ENCODE data around the gene IFI27L1.

IFI27L1 gene

DNA sequence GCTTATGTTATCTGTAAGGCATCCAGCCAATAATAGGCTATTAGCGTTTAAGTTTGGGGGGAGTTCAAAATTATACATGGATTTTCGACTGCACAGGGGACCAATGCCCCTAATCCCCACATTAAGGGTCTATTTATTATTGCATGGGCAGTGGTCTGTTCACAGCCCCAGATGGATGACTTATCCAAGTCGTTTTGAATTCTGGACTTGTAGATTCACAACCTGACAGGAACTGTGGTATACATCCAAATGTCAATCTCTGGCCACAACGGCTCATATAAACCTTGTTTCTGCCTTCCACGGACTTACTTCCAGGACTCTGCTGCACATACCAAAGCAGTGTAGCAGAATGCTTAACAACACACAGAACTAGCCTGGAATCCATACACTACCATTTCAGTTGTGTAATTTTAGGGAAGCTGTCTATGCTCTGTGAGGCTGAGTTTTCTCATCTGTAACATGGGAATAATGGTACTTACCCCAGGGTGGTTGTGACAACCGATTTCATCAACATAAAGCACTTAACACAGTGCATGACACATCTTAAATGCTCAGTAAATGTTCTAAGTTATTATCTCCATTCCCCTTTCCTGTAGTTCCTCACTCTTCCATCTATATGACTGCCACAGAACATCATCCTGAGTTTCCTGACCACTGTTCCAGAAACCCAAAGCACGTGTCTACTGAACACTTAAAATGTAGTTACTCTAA, 3.8 kb upstream of the IFI27L1 start:
- Histone ChIP-seq H3K79me2 (ENCODE audit: control insufficient read depth, insufficient read depth, low read length, poor library complexity) (peaks cover 15% of the 10 kb centered on the region), H4K8ac (ENCODE audit: low read depth, low read length) (no peak overlapping the region), H2BK12ac (ENCODE audit: low read length) (no peak overlapping the region), H2BK120ac (ENCODE audit: insufficient read depth, low read length, poor library complexity) (no peak overlapping the region), H3K4me2 (ENCODE audit: low read length) (no peak overlapping the region), H3K27ac (ENCODE audit: low read depth, low read length) (no peak overlapping the region), H2BK5ac (ENCODE audit: low read depth, low read length, poor library complexity) (no peak overlapping the region), H3K36me3 (ENCODE audit: control insufficient read depth in 1 of 2, insufficient read depth in 2 of 2, low read length in 2 of 2) (peaks cover 3 to 14% of the 10 kb centered on the region in 2 experiments), H4K12ac (ENCODE audit: low read depth, low read length) (no peak overlapping the region), H3K23ac (ENCODE audit: low read length) (no peak overlapping the region), H2AK5ac (ENCODE audit: low read length) (no peak overlapping the region), H3K4ac (ENCODE audit: low read depth, low read length) (peak overlapping the region; percentile 72), H3K79me1 (ENCODE audit: low read length) (peaks cover 4% of the 10 kb centered on the region), H3K4me3 (ENCODE audit: low read depth, low read length) (no peak overlapping the region), H4K91ac (ENCODE audit: low read depth, low read length) (no peak overlapping the region), H3K4me1 (ENCODE audit: control insufficient read depth in 1 of 2, insufficient read depth in 2 of 2, low read length in 2 of 2) (peaks cover 0 to 7% of the 10 kb centered on the region in 2 experiments), H3K14ac (ENCODE audit: low read length) (no peak overlapping the region), H3K18ac (ENCODE audit: low read length) (no peak overlapping the region), H3K9ac (ENCODE audit: low read length) (no peak overlapping the region), H3K9me3 (ENCODE audit: insufficient read depth, low read depth, low read length) (no peaks in the 10 kb centered on the region), H3K27me3 (ENCODE audit: insufficient read depth, low read length) (no peaks in the 10 kb centered on the region), H2AFZ (ENCODE audit: insufficient read depth, low read length, poor library complexity) (no peak overlapping the region)
- peak in 1 of 2 donors; percentile 10 for DNase-seq
- WGBS (ENCODE audit: extremely low coverage, insufficient coverage, insufficient read length): no CpG with 5 or more reads among the region's 7 CpGs

DNA sequence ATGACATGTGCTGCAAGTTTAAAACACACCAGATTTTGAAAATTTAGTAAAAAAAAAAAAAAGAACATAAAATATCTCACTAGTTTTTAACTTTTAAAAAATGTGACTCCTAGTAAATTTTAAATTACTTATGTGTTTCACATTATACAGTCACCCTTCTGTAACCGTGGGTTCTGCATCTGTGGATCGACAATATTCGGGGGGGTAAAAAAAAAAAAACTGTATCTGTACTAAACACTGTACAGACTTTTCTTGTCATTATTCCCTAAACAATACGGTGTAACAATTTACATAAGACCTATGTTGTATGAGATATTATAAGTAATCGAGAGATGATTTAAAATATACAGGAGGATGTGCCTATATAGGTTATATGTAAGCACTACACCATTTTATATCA, 3.3 kb upstream of the IFI27L1 start:
- Histone ChIP-seq H2AFZ (ENCODE audit: insufficient read depth, low read length, poor library complexity) (no peak overlapping the region), H3K18ac (ENCODE audit: low read length) (no peak overlapping the region), H3K27ac (ENCODE audit: low read depth, low read length) (no peak overlapping the region), H3K27me3 (ENCODE audit: insufficient read depth, low read length) (no peaks in the 10 kb centered on the region), H3K4me3 (ENCODE audit: low read depth, low read length) (no peak overlapping the region), H3K79me2 (ENCODE audit: control insufficient read depth, insufficient read depth, low read length, poor library complexity) (peaks cover 13% of the 10 kb centered on the region), H4K8ac (ENCODE audit: low read depth, low read length) (no peak overlapping the region), H3K9me3 (ENCODE audit: insufficient read depth, low read depth, low read length) (no peaks in the 10 kb centered on the region), H4K12ac (ENCODE audit: low read depth, low read length) (no peak overlapping the region), H3K4ac (ENCODE audit: low read depth, low read length) (no peak overlapping the region), H3K4me2 (ENCODE audit: low read length) (no peak overlapping the region), H3K4me1 (ENCODE audit: control insufficient read depth in 1 of 2, insufficient read depth in 2 of 2, low read length in 2 of 2) (peaks cover 0 to 7% of the 10 kb centered on the region in 2 experiments), H3K36me3 (ENCODE audit: control insufficient read depth in 1 of 2, insufficient read depth in 2 of 2, low read length in 2 of 2) (peaks cover 3 to 14% of the 10 kb centered on the region in 2 experiments), H2AK5ac (ENCODE audit: low read length) (no peak overlapping the region), H3K9ac (ENCODE audit: low read length) (no peak overlapping the region), H2BK5ac (ENCODE audit: low read depth, low read length, poor library complexity) (no peak overlapping the region), H2BK120ac (ENCODE audit: insufficient read depth, low read length, poor library complexity) (no peak overlapping the region), H4K91ac (ENCODE audit: low read depth, low read length) (no peak overlapping the region), H3K79me1 (ENCODE audit: low read length) (peaks cover 4% of the 10 kb centered on the region), H3K14ac (ENCODE audit: low read length) (no peak overlapping the region), H2BK12ac (ENCODE audit: low read length) (no peak overlapping the region), H3K23ac (ENCODE audit: low read length) (no peak overlapping the region)
- no peak for DNase-seq
- WGBS (ENCODE audit: extremely low coverage, insufficient coverage, insufficient read length): no CpG with 5 or more reads among the region's 5 CpGs

DNA sequence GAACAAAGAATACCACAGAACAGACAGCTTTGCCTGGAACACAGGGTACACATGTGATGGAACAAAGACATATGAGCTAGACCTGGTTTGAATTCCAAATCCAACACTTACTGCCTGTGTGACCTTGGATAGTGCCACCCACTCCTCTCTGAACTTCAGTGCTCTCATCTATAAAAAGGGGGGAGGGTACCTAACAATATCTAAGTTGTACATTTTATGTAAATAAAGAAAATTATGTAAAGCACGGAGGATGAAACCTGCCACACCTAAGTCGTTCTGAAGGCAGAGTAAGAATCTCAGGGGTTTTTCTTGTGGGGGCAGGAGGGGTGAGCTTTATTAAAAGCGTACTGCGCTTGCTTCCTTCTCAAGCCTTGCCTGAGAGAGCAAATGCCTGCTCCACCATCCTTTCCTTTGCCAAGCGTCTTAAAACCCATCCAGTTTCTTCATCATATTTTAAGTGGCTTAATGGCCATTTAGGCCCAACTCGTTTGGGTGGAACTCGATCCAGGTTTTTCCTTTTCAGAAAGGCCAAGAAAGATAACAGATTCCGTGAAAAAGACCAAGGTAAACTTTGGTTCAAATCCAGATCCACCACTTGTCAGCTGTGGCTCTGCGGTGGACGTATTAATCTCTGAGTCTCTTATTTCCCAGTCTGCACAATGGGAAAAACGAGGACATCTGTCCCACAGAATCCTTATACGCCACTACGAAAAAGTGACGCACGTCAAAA, 1.1 kb upstream of the IFI27L1 start:
- H3K4me1 ChIP-seq (ENCODE audit: control insufficient read depth in 1 of 2, insufficient read depth in 2 of 2, low read length in 2 of 2): peaks cover 0 to 7% of the 10 kb centered on the region in 2 experiments
- H3K9ac ChIP-seq (ENCODE audit: low read length): peak overlapping the region; percentile 91
- H3K4me2 ChIP-seq (ENCODE audit: low read length): peak overlapping the region; percentile 89
- peaks cover 13% of the 10 kb centered on the region for H3K79me2 ChIP-seq (ENCODE audit: control insufficient read depth, insufficient read depth, low read length, poor library complexity)
- no peak overlapping the region for H4K12ac ChIP-seq (ENCODE audit: low read depth, low read length)
- H3K14ac ChIP-seq (ENCODE audit: low read length): no peak overlapping the region
- no peak overlapping the region for H3K23ac ChIP-seq (ENCODE audit: low read length)
- H2BK12ac ChIP-seq (ENCODE audit: low read length): no peak overlapping the region
- H3K79me1 ChIP-seq (ENCODE audit: low read length): peaks cover 4% of the 10 kb centered on the region
- no peaks in the 10 kb centered on the region for H3K27me3 ChIP-seq (ENCODE audit: insufficient read depth, low read length)
- H2AFZ ChIP-seq (ENCODE audit: insufficient read depth, low read length, poor library complexity): no peak overlapping the region
- no peaks in the 10 kb centered on the region for H3K9me3 ChIP-seq (ENCODE audit: insufficient read depth, low read depth, low read length)
- no peak overlapping the region for H4K91ac ChIP-seq (ENCODE audit: low read depth, low read length)
- DNase-seq: no peak
- peak overlapping the region; percentile 93 for H3K4me3 ChIP-seq (ENCODE audit: low read depth, low read length)
- H2AK5ac ChIP-seq (ENCODE audit: low read length): no peak overlapping the region
- H3K4ac ChIP-seq (ENCODE audit: low read depth, low read length): peak overlapping the region; percentile 56
- no CpG with 5 or more reads among the region's 15 CpGs for WGBS (ENCODE audit: extremely low coverage, insufficient coverage, insufficient read length)
- H3K18ac ChIP-seq (ENCODE audit: low read length): no peak overlapping the region
- H4K8ac ChIP-seq (ENCODE audit: low read depth, low read length): peak overlapping the region; percentile 70
- H3K27ac ChIP-seq (ENCODE audit: low read depth, low read length): no peak overlapping the region
- H2BK120ac ChIP-seq (ENCODE audit: insufficient read depth, low read length, poor library complexity): no peak overlapping the region
- H2BK5ac ChIP-seq (ENCODE audit: low read depth, low read length, poor library complexity): no peak overlapping the region
- H3K36me3 ChIP-seq (ENCODE audit: control insufficient read depth in 1 of 2, insufficient read depth in 2 of 2, low read length in 2 of 2): peaks cover 3 to 14% of the 10 kb centered on the region in 2 experiments

DNA sequence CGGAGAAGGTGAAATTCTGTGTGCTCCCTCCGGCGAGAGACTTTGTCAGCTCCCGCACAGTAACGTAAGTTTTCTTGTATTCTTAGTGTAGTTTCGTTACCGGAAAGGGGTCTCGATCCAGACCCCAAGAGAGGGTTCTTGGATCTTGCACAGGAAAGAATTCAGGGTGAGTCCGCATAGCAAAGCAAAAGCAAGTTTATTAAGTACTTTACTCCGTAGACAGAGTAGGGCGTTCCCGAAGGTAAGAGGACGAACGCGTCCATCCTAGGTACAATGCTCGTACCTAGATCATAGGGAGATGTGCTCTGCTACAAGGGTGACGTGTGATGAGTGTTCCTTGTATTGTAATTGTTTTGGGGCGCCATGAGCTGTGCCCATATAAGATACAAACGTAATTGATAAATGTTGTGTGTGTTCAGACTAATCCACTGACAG, 293 bp downstream of the IFI27L1 start:
- Histone ChIP-seq H3K36me3 (ENCODE audit: control insufficient read depth in 1 of 2, insufficient read depth in 2 of 2, low read length in 2 of 2) (peaks cover 3 to 14% of the 10 kb centered on the region in 2 experiments), H2BK5ac (ENCODE audit: low read depth, low read length, poor library complexity) (no peak overlapping the region), H3K23ac (ENCODE audit: low read length) (no peak overlapping the region), H4K8ac (ENCODE audit: low read depth, low read length) (peak overlapping the region; percentile 13), H3K4me1 (ENCODE audit: control insufficient read depth in 1 of 2, insufficient read depth in 2 of 2, low read length in 2 of 2) (peaks cover 0 to 7% of the 10 kb centered on the region in 2 experiments), H2BK120ac (ENCODE audit: insufficient read depth, low read length, poor library complexity) (no peak overlapping the region), H2AFZ (ENCODE audit: insufficient read depth, low read length, poor library complexity) (peak overlapping the region; percentile 77), H3K27ac (ENCODE audit: low read depth, low read length) (no peak overlapping the region), H3K4ac (ENCODE audit: low read depth, low read length) (peak overlapping the region; percentile 1), H3K9me3 (ENCODE audit: insufficient read depth, low read depth, low read length) (no peaks in the 10 kb centered on the region), H4K12ac (ENCODE audit: low read depth, low read length) (peak overlapping the region; percentile 7), H3K14ac (ENCODE audit: low read length) (peak overlapping the region; percentile 1), H4K91ac (ENCODE audit: low read depth, low read length) (peak overlapping the region; percentile 37), H3K18ac (ENCODE audit: low read length) (no peak overlapping the region), H3K27me3 (ENCODE audit: insufficient read depth, low read length) (no peaks in the 10 kb centered on the region), H3K9ac (ENCODE audit: low read length) (peak overlapping the region; percentile 84), H3K4me3 (ENCODE audit: low read depth, low read length) (peak overlapping the region; percentile 77), H2BK12ac (ENCODE audit: low read length) (no peak overlapping the region), H2AK5ac (ENCODE audit: low read length) (no peak overlapping the region), H3K79me2 (ENCODE audit: control insufficient read depth, insufficient read depth, low read length, poor library complexity) (peaks cover 13% of the 10 kb centered on the region), H3K79me1 (ENCODE audit: low read length) (peaks cover 4% of the 10 kb centered on the region), H3K4me2 (ENCODE audit: low read length) (peak overlapping the region; percentile 76)
- peak in 1 of 2 donors; percentile 24 for DNase-seq
- no CpG with 5 or more reads among the region's 19 CpGs for WGBS (ENCODE audit: extremely low coverage, insufficient coverage, insufficient read length)

All from trophoblast cell (in vitro differentiated cells and primary cell).